AG09309 (cell line): Measurements from ENCODE around the gene SMAD3.

ENCODE experiments used
- DNase-seq: peaks from one replicate; pipeline ENCODE4 v3.0.0-alpha.2; 2010; ENCODE audit warnings: low read depth
- H3K4me3 ChIP-seq: 2 replicates; pipeline ENCODE4 v1.5.1; 2011; ENCODE audit warnings: mild to moderate bottlenecking, low read depth, low read length, moderate library complexity; ENCODE audit not compliant: control insufficient read depth
- TF ChIP-seq, protein P1 (sequence below): IDR thresholded peaks from 2 replicates; pipeline ENCODE4 v1.5.1; 2011; ENCODE audit warnings: mild to moderate bottlenecking, low read depth, low read length, inconsistent platforms; ENCODE audit not compliant: insufficient read depth, control insufficient read depth; ENCODE audit errors: missing control alignments

SMAD3 gene

DNA sequence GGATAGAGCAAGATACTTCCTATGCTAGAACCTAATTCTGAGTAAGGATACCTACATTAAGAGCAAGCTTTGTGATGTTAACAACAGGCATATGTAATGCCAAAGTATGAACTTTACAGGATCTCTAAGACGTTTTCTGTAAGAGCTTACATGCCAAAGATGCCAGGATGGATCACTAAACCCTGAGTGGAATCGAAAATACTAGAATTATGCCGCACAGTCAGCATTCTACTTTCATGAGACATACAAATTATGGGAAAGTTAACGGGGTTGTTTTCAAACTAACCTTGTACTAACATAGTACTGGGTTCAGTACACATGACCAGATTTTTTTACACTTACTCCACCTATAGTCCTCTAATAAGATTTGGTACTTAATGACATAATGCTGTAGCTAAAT, 134.0 kb downstream of the SMAD3 start:
- H3K4me3 ChIP-seq = no peak overlapping the region
- TF ChIP-seq, protein P1, sequence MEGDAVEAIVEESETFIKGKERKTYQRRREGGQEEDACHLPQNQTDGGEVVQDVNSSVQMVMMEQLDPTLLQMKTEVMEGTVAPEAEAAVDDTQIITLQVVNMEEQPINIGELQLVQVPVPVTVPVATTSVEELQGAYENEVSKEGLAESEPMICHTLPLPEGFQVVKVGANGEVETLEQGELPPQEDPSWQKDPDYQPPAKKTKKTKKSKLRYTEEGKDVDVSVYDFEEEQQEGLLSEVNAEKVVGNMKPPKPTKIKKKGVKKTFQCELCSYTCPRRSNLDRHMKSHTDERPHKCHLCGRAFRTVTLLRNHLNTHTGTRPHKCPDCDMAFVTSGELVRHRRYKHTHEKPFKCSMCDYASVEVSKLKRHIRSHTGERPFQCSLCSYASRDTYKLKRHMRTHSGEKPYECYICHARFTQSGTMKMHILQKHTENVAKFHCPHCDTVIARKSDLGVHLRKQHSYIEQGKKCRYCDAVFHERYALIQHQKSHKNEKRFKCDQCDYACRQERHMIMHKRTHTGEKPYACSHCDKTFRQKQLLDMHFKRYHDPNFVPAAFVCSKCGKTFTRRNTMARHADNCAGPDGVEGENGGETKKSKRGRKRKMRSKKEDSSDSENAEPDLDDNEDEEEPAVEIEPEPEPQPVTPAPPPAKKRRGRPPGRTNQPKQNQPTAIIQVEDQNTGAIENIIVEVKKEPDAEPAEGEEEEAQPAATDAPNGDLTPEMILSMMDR = no peak
- DNase-seq = no peak

DNA sequence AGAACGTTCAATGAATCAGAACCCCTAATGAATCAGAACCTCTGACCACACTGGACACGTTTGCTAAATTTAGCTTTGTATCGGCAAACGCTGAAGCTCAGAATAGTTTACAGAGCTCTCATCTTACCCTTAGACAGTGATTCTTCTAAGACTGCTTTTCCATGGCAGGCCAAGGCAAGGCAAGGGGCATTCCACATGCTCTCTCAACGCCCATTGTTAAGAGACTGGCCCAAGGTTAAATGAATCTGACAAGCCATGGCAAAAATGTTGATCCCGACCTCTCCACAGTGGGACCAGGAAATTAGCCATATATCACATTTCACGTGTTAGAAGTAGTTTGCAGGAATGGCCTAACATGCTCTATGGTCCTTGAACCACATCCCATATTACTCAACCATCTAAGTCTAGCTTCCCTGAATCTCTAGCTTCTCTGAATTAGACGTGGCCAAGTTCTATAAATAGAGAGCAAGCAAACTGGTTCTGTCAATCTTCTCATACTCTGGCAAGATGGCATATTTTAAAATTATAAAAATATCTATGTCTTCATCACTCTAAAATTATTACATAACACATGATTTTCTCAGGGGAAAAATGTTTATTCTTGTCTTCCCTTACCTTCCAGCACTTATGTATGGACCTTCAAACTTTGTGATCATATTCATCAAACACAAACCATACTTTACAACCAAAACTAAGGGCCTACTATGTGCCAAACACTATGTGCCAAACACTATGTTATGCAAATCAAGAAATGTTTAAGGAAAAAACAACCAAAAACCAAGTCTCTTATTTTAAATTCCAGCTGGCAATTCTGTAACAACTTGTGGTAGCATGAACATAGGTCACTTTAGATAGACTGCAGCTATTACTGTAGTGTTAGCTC, 134.7 kb downstream of the SMAD3 start:
- TF ChIP-seq, protein P1 = no peak
- no peak for DNase-seq
- no peak overlapping the region for H3K4me3 ChIP-seq

DNA sequence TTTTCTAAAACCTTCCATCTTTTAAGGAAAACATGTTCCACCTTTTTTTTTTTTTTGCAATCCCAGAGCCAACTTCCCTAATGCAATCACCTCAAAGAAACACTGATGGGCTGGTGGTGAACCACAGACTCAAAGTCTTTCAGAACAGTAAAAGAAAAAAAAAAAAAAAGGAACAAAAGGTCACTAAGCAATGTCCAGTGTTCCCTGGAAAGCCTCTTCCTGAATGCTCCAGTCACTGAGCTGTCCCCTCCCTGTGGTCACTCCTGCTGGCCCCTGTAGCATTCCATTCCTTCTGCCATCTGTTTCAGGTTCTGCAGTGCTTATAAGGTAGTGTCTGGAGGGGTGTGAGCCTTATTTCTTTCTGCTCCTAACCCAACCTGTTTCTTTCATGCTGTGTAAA, 135.7 kb downstream of the SMAD3 start:
- DNase-seq = no peak
- no peak overlapping the region for H3K4me3 ChIP-seq
- TF ChIP-seq, protein P1 = no peak

DNA sequence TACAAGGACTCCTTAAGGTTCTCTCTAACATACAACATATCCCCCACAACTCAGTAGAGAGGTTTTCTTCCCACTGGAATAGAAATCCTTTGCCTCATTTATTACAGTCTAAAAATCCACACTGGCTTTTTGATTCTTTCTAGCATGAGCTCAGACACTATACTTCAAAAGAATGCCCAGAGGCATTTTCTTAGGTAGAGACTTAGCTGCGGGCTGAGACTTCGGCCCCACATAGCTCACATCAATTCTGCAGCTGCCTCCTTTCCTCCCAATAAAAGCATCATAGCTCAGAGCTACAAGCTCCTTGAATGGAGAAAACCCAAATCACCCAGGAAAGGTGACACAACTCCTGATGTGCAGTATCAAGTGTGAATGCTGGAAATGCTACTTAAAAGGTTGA, 136.7 kb downstream of the SMAD3 start:
- no peak for DNase-seq
- no peak overlapping the region for H3K4me3 ChIP-seq
- TF ChIP-seq, protein P1 = no peak

DNA sequence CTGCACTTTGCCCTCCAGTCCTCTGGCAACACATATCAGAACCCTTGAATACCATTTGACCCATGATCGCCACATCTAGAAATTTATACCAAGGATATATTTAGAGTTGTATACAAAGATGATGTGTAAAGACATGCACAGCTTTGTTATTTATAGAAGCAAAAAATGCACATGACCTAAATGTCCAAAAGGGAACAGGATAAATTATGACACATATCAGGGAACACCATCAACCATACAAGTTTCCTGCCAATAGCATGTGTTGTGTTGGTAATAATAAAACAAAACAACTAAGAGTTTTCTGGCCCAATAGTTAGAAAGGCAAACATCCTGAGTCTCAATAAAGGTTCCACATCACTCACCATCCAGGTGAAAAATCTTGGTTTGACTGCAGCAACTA, 137.6 kb downstream of the SMAD3 start:
- no peak overlapping the region for H3K4me3 ChIP-seq
- TF ChIP-seq, protein P1 = no peak
- DNase-seq = no peak

DNA sequence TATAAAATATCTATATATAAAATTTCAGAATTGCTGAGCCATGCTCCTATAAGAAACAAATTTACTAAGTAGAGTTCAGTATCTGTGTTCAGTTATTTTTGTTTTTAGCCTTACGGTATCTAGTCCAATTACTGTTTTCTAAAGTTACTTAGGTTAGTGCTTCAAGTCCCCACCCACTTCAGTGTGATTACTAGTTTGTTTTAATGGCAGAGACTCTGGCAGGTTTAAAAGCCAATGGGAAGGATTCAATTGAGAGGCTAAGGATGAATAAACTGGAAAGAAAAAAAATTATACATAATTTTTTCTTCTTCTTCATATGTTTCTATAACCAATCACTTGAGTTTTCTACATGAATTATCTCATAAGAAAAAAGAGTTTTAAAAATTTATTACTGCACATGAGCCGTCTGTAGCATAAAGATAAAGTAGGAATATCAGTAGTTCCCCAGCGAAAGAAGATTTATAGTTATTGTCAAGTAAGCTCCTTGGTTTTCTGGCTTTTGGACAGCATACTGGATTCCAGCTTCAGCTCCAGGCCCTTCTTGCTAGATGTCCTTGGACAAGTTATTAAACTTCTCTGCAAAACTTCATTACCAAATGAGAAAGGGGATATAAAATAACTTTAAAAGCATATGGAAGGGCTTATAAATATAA, 142.3 kb downstream of the SMAD3 start:
- H3K4me3 ChIP-seq = no peak overlapping the region
- DNase-seq = no peak
- TF ChIP-seq, protein P1 = no peak

DNA sequence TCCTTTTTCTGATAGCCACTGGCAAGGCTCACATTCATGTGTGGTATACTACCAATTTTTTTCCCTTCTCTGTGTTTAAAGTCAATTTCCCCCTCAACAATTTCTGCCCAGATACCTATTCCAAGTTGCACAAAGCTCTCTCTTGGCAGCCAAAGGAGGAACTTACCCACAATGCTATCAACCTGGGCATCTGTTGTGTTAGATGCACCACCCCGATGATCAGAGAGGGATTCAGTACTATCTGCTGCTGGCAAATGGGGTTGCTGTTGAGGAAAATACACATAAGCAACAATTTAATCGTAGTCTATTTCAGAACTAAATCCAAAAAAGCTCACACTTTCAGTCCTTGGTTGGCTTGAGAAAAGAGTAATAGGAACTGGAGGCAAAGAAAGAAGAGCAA, 143.0 kb downstream of the SMAD3 start:
- DNase-seq = no peak
- H3K4me3 ChIP-seq = no peak overlapping the region
- TF ChIP-seq, protein P1 = no peak
